ENCODE data around the gene GDF15.

DNA sequence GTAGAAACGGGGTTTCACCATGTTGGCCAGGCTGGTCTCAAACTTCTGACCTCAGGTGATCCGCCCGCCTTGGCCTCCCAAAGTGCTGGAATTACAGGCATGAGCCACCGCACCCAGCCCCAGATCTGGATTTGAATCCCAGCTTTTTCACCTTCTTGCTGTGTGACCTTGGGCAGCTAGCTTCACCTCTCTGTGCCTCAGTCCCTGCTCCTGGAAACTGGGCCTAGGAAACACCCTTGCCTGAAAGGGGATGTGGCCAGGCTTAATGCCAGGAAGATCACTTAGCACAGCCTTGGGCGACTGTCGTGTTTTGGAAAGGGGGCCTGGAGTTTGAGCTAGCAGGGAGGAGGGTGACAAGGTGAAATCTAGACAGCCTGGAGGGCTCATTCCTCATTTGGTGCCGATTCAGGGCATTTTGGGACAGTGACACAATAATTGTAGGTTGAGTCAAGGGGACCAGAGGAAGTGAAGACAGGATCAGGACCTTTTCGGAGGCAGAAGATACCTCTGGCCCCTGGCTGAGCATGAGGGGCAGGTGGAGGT is 43.8 kb upstream of the GDF15 start:
- TF ChIP-seq CTCF (IDR thresholded peaks at IDR 0.05; ENCODE audit: borderline replicate concordance, extremely low read depth, low read length, poor library complexity, severe bottlenecking), result no peak
- no peak for TF ChIP-seq EZH2 (IDR thresholded peaks at IDR 0.05; ENCODE audit: borderline replicate concordance, low read depth, low read length, severe bottlenecking)
